ENCODE data around the gene RAPGEF4. TPM values are rescaled to one million over a fixed set of nuclear protein-coding genes. Genes with fewer than 3 reads are reported as not detected.
"Not testable (repeated sequence)": the region's sequence is repeated elsewhere in the genome, so short reads cannot be mapped to it uniquely, and the experiment has no call there.

Gene RAPGEF4
- total RNA-seq, 1 donor: 0.36 TPM

DNA sequence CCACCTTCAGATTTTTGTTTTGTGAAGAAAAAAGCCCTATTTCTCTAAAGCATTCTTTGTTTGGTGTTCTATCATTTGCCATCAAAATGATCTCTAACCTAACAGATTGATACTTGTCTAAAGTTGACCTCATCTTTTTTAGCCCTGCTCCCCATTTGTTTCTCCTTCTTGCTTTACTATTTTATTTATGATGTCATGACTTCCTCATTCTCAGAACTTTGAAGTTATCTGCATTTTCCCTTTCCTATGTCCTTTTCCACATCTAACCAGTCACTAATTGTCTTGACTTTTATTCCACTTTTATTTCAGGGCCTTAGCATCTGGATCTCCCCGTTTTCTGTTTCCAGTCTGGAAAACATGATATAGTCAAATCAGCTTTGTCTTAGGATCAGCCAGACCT lies 8.3 kb downstream of the RAPGEF4 start:
- H3K9me3 ChIP-seq (ENCODE audit: low read depth, low read length): no peaks in the 10 kb centered on the region
- no peak for TF ChIP-seq CTCF (IDR thresholded peaks at IDR 0.05; ENCODE audit: extremely low read depth, low read depth, low read length)
- H3K79me2 ChIP-seq (ENCODE audit: insufficient read depth, low read length): no peaks in the 10 kb centered on the region
- H3K4me1 ChIP-seq (ENCODE audit: insufficient read depth, low read length): no peaks in the 10 kb centered on the region
- no peak for DNase-seq (ENCODE audit: insufficient read length, low spot score, missing footprints)
- H3K36me3 ChIP-seq (ENCODE audit: insufficient read depth, low read length): no peaks in the 10 kb centered on the region
- H3K27me3 ChIP-seq (ENCODE audit: insufficient read depth, low read length): peaks cover 14% of the 10 kb centered on the region
- H4K20me1 ChIP-seq (ENCODE audit: insufficient read depth, low read length): no peaks in the 10 kb centered on the region
- H3K27ac ChIP-seq (ENCODE audit: low read depth, low read length): no peak overlapping the region
- no peak overlapping the region for H3K4me3 ChIP-seq (ENCODE audit: insufficient read depth, low read length)
- no peak overlapping the region for H2AFZ ChIP-seq (ENCODE audit: low read length)
- H3K4me2 ChIP-seq (ENCODE audit: insufficient read depth, low read length): no peak overlapping the region

- peaks cover 7% of the 10 kb centered on the region for H3K27me3 ChIP-seq (ENCODE audit: insufficient read depth, low read length)
- DNase-seq (ENCODE audit: insufficient read length, low spot score, missing footprints): no peak
- no peak for TF ChIP-seq CTCF (IDR thresholded peaks at IDR 0.05; ENCODE audit: extremely low read depth, low read depth, low read length)
- no peaks in the 10 kb centered on the region for H3K9me3 ChIP-seq (ENCODE audit: low read depth, low read length)
- no peak overlapping the region for H3K4me3 ChIP-seq (ENCODE audit: insufficient read depth, low read length)
- H3K4me1 ChIP-seq (ENCODE audit: insufficient read depth, low read length): no peaks in the 10 kb centered on the region
- H2AFZ ChIP-seq (ENCODE audit: low read length): no peak overlapping the region
- no peak overlapping the region for H3K4me2 ChIP-seq (ENCODE audit: insufficient read depth, low read length)
- no peak overlapping the region for H3K27ac ChIP-seq (ENCODE audit: low read depth, low read length)
- no peaks in the 10 kb centered on the region for H3K79me2 ChIP-seq (ENCODE audit: insufficient read depth, low read length)
- no peaks in the 10 kb centered on the region for H4K20me1 ChIP-seq (ENCODE audit: insufficient read depth, low read length)
- no peaks in the 10 kb centered on the region for H3K36me3 ChIP-seq (ENCODE audit: insufficient read depth, low read length)
These were observed 10.0 kb downstream of the RAPGEF4 start for GRCh38 chr2:172745636-172746035.

DNA sequence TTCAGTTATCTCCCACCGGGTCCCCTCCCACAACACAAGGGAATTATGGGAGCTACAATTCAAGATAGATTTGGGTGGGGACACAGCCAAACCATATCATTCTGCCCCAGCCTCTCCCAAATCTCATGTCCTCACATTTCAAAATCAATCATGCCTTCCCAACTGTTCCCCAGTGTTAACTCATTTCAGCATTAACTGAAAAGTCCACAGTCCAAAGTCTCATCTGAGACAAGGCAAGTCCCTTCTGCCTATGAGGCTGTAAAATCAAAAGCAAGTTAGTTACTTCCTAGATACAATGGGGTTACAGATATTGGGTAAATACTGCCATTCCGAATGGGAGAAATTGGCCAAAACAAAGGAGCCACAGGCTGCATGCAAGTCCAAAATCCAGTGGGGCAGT lies 12.9 kb downstream of the RAPGEF4 start:
- not testable (repeated sequence) for H3K4me3 ChIP-seq (ENCODE audit: insufficient read depth, low read length); H2AFZ ChIP-seq (ENCODE audit: low read length); H3K4me2 ChIP-seq (ENCODE audit: insufficient read depth, low read length); H4K20me1 ChIP-seq (ENCODE audit: insufficient read depth, low read length); DNase-seq (ENCODE audit: insufficient read length, low spot score, missing footprints); H3K9me3 ChIP-seq (ENCODE audit: low read depth, low read length); H3K27ac ChIP-seq (ENCODE audit: low read depth, low read length); H3K4me1 ChIP-seq (ENCODE audit: insufficient read depth, low read length); H3K79me2 ChIP-seq (ENCODE audit: insufficient read depth, low read length); H3K36me3 ChIP-seq (ENCODE audit: insufficient read depth, low read length)
- H3K27me3 ChIP-seq (ENCODE audit: insufficient read depth, low read length): peaks cover 13% of the 10 kb centered on the region

- H3K27ac ChIP-seq (ENCODE audit: low read depth, low read length): no peak overlapping the region
- H2AFZ ChIP-seq (ENCODE audit: low read length): no peak overlapping the region
- H3K79me2 ChIP-seq (ENCODE audit: insufficient read depth, low read length): no peaks in the 10 kb centered on the region
- no peak overlapping the region for H3K4me2 ChIP-seq (ENCODE audit: insufficient read depth, low read length)
- no peaks in the 10 kb centered on the region for H3K36me3 ChIP-seq (ENCODE audit: insufficient read depth, low read length)
- no peaks in the 10 kb centered on the region for H4K20me1 ChIP-seq (ENCODE audit: insufficient read depth, low read length)
- H3K4me1 ChIP-seq (ENCODE audit: insufficient read depth, low read length): no peaks in the 10 kb centered on the region
- TF ChIP-seq CTCF (IDR thresholded peaks at IDR 0.05; ENCODE audit: extremely low read depth, low read depth, low read length): no peak
- H3K27me3 ChIP-seq (ENCODE audit: insufficient read depth, low read length): peaks cover 14% of the 10 kb centered on the region
- no peaks in the 10 kb centered on the region for H3K9me3 ChIP-seq (ENCODE audit: low read depth, low read length)
- DNase-seq (ENCODE audit: insufficient read length, low spot score, missing footprints): no peak
- no peak overlapping the region for H3K4me3 ChIP-seq (ENCODE audit: insufficient read depth, low read length)
These were observed 13.7 kb downstream of the RAPGEF4 start for GRCh38 chr2:172749388-172749787.
